Brain microvascular endothelial cell (primary cell): Measurements from ENCODE around the gene TCEA3.
"Not testable (repeated sequence)": the region's sequence is repeated elsewhere in the genome, so short reads cannot be mapped to it uniquely, and the experiment has no call there.

Experiments used
- DNase-seq: peaks from one replicate; pipeline ENCODE4 v3.0.0-alpha.2; 2020
- H3K27ac ChIP-seq: fragments of 250-450 bp; sonication (Bioruptor Pico); 2 replicates; pipeline ENCODE4 v1.5.1; 2020; ENCODE audit warnings: mild to moderate bottlenecking, moderate library complexity
- H3K27me3 ChIP-seq: fragments of 250-450 bp; sonication (Bioruptor Pico); replicated peaks from 2 replicates; pipeline ENCODE4 v1.5.1; 2020; ENCODE audit warnings: mild to moderate bottlenecking
- H3K36me3 ChIP-seq: fragments of 250-450 bp; sonication (Bioruptor Pico); replicated peaks from 2 replicates; pipeline ENCODE4 v1.5.1; 2020; ENCODE audit warnings: mild to moderate bottlenecking
- H3K4me3 ChIP-seq: 2 replicates; pipeline ENCODE4 v1.5.1; 2011; ENCODE audit warnings: low read depth, mild to moderate bottlenecking, control low read depth, low read length, moderate library complexity
- CTCF ChIP-seq: IDR thresholded peaks from 2 replicates; pipeline ENCODE4 v1.5.1; 2011; ENCODE audit warnings: low read depth, mild to moderate bottlenecking, moderate library complexity, low read length, control low read depth, inconsistent platforms; ENCODE audit errors: missing control alignments
- in situ Hi-C: cut with HindIII; loops from 2 replicates; pipeline ENCODE4 v1.10.0; 2017; ENCODE audit warnings: low sequenced_read_pairs, low pct_ligation_motif_present

The TCEA3 gene

DNA sequence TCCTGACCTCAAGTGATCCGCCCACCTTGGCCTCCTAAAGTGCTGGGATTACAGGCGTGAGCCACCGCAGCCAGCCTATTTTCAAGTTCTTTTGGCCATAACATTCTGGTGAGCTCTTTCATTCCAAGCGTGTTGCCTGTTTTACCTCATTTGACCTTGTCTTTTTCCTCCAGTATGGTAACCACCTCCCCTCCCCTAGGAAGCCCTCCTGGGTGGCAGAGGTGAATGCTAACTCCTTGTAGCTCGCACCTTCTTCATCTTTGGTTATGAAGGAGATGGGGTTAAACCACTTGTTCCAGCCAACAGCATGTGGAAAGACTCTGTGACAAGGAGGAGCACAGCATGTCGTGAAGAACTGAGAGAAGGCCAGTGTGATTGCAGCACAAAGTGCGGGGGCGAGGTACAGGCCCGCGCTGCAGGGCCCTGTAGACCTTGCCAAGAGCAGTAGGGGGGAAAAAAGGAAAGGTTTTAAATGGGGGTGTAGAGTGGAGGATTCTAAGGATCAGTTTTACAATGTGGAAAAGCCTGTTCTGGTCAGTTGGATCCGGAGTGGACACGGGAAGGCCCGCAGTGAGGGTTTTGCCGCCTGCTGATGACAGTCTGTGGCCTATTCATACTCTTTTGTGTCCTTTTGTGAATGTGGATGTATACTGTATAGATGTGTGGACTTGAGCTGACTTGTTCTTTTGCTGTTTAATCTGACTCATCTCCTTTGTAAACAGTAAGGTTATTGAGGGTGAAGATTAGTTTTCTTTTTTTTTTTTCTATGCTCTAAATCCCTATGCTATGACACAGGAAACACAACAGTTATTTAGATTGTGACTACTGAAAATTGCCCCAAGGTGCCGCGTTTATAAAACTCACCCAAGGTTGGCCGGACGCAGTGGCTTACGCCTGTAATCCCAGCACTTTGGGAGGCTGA is 47.4 kb downstream of the TCEA3 start:
- in situ Hi-C loops: no loop called here
- peak; percentile 74 for DNase-seq
- H3K27ac ChIP-seq: peak overlapping the region; percentile 85
- H3K27me3 ChIP-seq: no peaks in the 10 kb centered on the region
- H3K36me3 ChIP-seq: no peaks in the 10 kb centered on the region
- no peak for TF ChIP-seq CTCF
- no peak overlapping the region for H3K4me3 ChIP-seq

DNA sequence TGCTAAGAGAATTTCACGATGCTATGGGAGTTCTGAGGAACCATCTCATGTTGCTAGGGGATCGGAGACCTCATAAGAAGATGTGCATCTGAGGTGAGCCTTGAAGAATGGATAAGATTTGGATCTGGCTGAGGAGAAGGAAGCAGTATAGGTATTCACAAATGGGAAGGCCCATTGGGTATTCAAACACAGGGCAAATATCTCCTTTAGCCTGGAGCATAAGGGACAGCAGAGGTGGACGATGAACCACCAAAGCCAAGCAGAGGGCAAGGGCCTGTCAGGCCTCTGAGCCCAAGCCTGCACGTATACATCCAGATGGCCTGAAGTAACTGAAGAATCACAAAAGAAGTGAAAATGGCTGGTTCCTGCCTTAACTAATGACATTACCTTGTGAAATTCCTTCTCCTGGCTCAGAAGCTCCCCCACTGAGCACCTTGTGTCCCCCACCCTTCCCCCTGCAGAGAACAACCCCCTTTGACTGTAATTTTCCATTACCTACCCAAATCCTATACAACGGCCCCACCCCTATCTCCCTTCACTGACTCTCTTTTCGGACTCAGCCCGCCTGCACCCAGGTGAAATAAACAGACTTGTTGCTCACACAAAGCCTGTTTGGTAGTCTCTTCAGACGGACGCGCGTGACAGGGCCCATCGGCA is 50.3 kb downstream of the TCEA3 start:
- H3K27me3 ChIP-seq, DNase-seq, H3K4me3 ChIP-seq, H3K36me3 ChIP-seq, in situ Hi-C loops, H3K27ac ChIP-seq: not testable (repeated sequence)

DNA sequence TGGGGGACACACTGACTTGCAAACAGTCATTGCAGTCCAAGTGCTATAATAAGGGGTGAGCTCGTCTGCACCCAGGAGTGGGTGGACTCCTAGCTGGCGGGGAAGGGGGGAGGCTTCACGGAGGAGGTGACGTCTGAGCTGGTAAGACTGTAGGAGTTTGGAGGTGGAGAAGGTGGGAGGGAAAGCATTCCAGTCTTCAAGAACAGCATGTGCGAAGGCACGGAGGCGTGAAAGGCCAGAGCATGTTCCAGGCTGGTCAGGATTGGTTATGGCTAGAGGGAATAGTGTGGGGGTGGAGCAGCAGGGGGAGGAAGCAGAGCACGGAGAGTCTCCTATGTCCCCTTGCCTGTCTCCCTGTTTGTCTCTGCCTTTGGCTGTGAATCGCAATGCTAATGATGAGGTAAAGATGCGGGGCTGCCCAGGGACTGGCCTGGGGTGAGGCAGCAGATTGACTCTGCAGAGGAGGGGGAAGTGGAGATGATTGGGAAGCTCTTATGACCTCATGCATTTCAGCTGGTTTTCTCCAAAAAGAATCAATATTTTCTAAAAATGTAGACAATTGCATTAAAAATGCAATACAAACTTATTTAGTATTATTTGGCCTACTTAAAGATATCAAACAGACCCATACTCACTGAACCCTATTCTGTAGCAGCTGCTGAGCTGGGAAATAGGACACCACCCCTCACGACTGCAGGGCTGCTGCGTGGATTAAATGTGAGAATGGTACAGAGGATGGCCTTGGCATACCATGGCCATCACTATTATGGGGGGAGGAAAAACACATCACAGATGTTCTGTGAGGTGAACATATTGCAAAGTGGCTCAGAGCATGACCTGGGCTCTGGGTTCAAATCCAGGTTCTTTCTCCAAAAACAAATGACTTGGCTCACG is 52.3 kb downstream of the TCEA3 start:
- H3K27me3 ChIP-seq: no peaks in the 10 kb centered on the region
- DNase-seq: no peak
- no peaks in the 10 kb centered on the region for H3K36me3 ChIP-seq
- no peak for TF ChIP-seq CTCF
- no peak overlapping the region for H3K4me3 ChIP-seq
- H3K27ac ChIP-seq: no peak overlapping the region
- in situ Hi-C loops: no loop called here

DNA sequence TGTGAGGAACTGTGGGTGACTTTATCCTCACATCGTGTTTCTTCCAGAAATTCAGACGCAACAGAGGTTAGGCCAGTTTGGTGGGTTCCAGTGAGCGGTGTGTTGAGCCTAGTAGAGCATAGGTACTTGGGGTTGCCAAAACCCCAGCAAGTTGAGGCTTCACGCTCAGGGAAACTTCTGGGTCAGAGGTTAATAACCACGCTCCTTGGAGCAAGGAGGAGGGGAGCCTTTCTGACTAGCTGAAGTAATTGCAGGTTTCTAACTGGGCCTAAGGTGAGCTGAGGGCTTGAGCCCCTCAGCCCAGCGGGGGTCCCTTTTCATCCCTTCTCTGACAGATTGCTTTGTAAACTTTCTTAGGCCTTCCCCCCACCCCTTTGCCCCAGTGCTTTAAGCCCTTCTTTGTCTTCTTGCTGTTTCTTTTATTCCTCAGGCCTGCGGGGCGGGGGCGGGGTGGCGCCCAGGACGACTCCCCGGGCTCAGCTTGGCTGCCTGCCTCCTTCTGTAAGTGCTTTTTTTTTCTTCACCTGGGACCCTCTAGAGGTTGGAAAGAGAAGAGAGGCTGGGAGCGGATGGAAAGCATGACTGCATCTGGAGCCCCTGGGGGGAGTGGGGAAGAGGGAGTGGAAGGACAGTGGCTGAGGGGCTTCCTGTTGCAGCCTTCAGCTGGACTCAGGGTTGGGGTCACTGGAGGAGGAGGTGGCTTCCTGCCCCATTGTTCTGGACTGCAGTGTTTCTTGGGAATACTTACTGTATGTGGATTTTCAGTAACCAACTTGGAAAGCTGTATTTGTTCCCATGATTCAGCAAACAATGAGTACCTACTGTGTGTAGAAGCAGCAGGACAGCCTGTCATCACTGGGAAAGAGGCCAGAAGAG is 53.6 kb downstream of the TCEA3 start:
- DNase-seq: no peak
- Histone ChIP-seq H3K36me3 (peaks cover 10% of the 10 kb centered on the region), H3K27me3 (no peaks in the 10 kb centered on the region), H3K4me3 (peak overlapping the region; percentile 6), H3K27ac (peak overlapping the region; percentile 94)
- in situ Hi-C loops: no loop called here
- TF ChIP-seq CTCF: peak; percentile 32

DNA sequence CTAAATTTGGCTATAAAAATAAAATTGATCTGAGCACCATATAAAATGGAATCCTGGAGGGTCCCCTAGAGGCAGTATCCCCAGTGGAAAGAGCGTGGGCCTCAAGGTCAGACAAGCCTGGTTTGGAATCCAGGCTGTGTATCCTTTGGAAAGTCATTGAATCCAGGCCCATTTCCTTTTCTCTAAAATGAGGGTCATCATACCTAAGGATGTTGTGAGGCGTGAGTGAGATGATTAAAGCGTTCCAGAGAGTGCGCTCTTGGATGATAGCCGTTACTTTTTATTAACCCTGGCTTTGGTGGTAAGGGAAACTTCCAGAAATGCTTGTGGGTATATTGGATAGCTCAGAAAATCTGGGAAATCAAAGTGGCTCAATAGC is 54.2 kb downstream of the TCEA3 start:
- Histone ChIP-seq H3K4me3 (peak overlapping the region; percentile 96), H3K27ac (peak overlapping the region; percentile 94), H3K36me3 (peaks cover 11% of the 10 kb centered on the region), H3K27me3 (no peaks in the 10 kb centered on the region)
- in situ Hi-C loops: no loop called here
- DNase-seq: no peak
- peak; percentile 6 for TF ChIP-seq CTCF
